ENCODE results near the gene HDAC1. TPM values are rescaled to one million over a fixed set of nuclear protein-coding genes. Genes with fewer than 3 reads are reported as not detected.
A peak's percentile ranks its signal among the peaks of the same experiment; 100 is the strongest.

The HDAC1 gene
- total RNA-seq, 1 experiment from 2014 or later, result 117 TPM

GRCh38 chr1:32331549-32331948 is 39.7 kb downstream of the HDAC1 start:
- no peak for DNase-seq
- H3K27me3 Mint-ChIP-seq (ENCODE audit: insufficient read depth, unreplicated experiment), result no peaks in the 10 kb centered on the region
- intact Hi-C loops (cut with micrococcal nuclease; ENCODE audit: unreplicated experiment), result no loop called here
- no peaks in the 10 kb centered on the region for H3K9me3 ChIP-seq
- H3K36me3 Mint-ChIP-seq (ENCODE audit: insufficient read depth, unreplicated experiment), result peaks cover 82% of the 10 kb centered on the region
- no peak overlapping the region for H3K4me3 Mint-ChIP-seq (ENCODE audit: unreplicated experiment)
- H3K4me1 ChIP-seq, result peaks cover 22% of the 10 kb centered on the region
- no peaks in the 10 kb centered on the region for H3K27me3 ChIP-seq (replicated peaks; ENCODE audit: control insufficient read depth, insufficient read depth, low read length)
- BruUV-seq (replicated peaks), result no TSS peak
- no peak overlapping the region for H3K4me3 ChIP-seq (ENCODE audit: low read depth, low read length)
- ChIA-PET CTCF (no interaction called here), POLR2A (interaction anchor here (1.0 to 1.3 kb wide), 4 partner anchors 10 to 116 kb away, joined by 3 to 6 read pairs (median 4); no protein-coding TSS in a partner anchor)
- peak overlapping the region; percentile 40 for H3K27ac Mint-ChIP-seq (ENCODE audit: unreplicated experiment)
- H3K9me3 Mint-ChIP-seq (ENCODE audit: unreplicated experiment), result no peaks in the 10 kb centered on the region
- no peak for TF ChIP-seq CTCF (IDR thresholded peaks at IDR 0.05; ENCODE audit: insufficient read depth in 1 of 2, low read depth in 1 of 2, low read length in 1 of 2, severe bottlenecking in 1 of 2, unreplicated experiment in 1 of 2)
- H3K4me1 Mint-ChIP-seq (ENCODE audit: low read depth, unreplicated experiment), result peaks cover 21% of the 10 kb centered on the region
- peaks cover 3% of the 10 kb centered on the region; the same call in 1 of the 2 replicates for H3K36me3 ChIP-seq (ENCODE audit: control insufficient read depth, insufficient read depth, low read length)

- Histone ChIP-seq H3K36me3 (ENCODE audit: control insufficient read depth, insufficient read depth, low read length) (peaks cover 2% of the 10 kb centered on the region; the same call in 1 of the 2 replicates), H3K27me3 (replicated peaks; ENCODE audit: control insufficient read depth, insufficient read depth, low read length) (no peaks in the 10 kb centered on the region), H3K4me3 (ENCODE audit: low read depth, low read length) (no peak overlapping the region), H3K9me3 (no peaks in the 10 kb centered on the region), H3K4me1 (peaks cover 22% of the 10 kb centered on the region)
- Mint-ChIP-seq H3K4me1 (ENCODE audit: low read depth, unreplicated experiment) (peaks cover 21% of the 10 kb centered on the region), H3K27ac (ENCODE audit: unreplicated experiment) (peak overlapping the region; percentile 40), H3K36me3 (ENCODE audit: insufficient read depth, unreplicated experiment) (peaks cover 83% of the 10 kb centered on the region), H3K9me3 (ENCODE audit: unreplicated experiment) (no peaks in the 10 kb centered on the region), H3K4me3 (ENCODE audit: unreplicated experiment) (no peak overlapping the region), H3K27me3 (ENCODE audit: insufficient read depth, unreplicated experiment) (no peaks in the 10 kb centered on the region)
- POLR2A ChIA-PET, result interaction anchor here (1.0 to 1.3 kb wide), 3 partner anchors 10 to 117 kb away, joined by 3 to 6 read pairs (median 3); no protein-coding TSS in a partner anchor
- CTCF ChIA-PET, result no interaction called here
- intact Hi-C loops (cut with micrococcal nuclease; ENCODE audit: unreplicated experiment), result no loop called here
- no peak for TF ChIP-seq CTCF (IDR thresholded peaks at IDR 0.05; ENCODE audit: insufficient read depth in 1 of 2, low read depth in 1 of 2, low read length in 1 of 2, severe bottlenecking in 1 of 2, unreplicated experiment in 1 of 2)
- peak in 1 of 2 experiments; percentile 40 for DNase-seq
- no TSS peak for BruUV-seq (replicated peaks)
These were observed 40.6 kb downstream of the HDAC1 start for GRCh38 chr1:32332290-32333079.

- H3K27me3 ChIP-seq (replicated peaks; ENCODE audit: control insufficient read depth, insufficient read depth, low read length), result no peaks in the 10 kb centered on the region
- Mint-ChIP-seq H3K9me3 (ENCODE audit: unreplicated experiment) (no peaks in the 10 kb centered on the region), H3K27ac (ENCODE audit: unreplicated experiment) (no peak overlapping the region), H3K27me3 (ENCODE audit: insufficient read depth, unreplicated experiment) (no peaks in the 10 kb centered on the region), H3K36me3 (ENCODE audit: insufficient read depth, unreplicated experiment) (peaks cover 75% of the 10 kb centered on the region), H3K4me1 (ENCODE audit: low read depth, unreplicated experiment) (peaks cover 21% of the 10 kb centered on the region), H3K4me3 (ENCODE audit: unreplicated experiment) (peak overlapping the region; percentile 83)
- ChIA-PET CTCF (no interaction called here), POLR2A (no interaction called here)
- peaks cover 2% of the 10 kb centered on the region; the same call in 1 of the 2 replicates for H3K36me3 ChIP-seq (ENCODE audit: control insufficient read depth, insufficient read depth, low read length)
- peaks cover 22% of the 10 kb centered on the region for H3K4me1 ChIP-seq
- intact Hi-C loops (cut with micrococcal nuclease; ENCODE audit: unreplicated experiment), result no loop called here
- no peak overlapping the region for H3K4me3 ChIP-seq (ENCODE audit: low read depth, low read length)
- TSS peak; percentile 93 for BruUV-seq (replicated peaks)
- no peak for DNase-seq
- TF ChIP-seq CTCF (IDR thresholded peaks at IDR 0.05; ENCODE audit: insufficient read depth in 1 of 2, low read depth in 1 of 2, low read length in 1 of 2, severe bottlenecking in 1 of 2, unreplicated experiment in 1 of 2), result no peak
- H3K9me3 ChIP-seq, result no peaks in the 10 kb centered on the region
These were observed 41.5 kb downstream of the HDAC1 start for GRCh38 chr1:32333251-32333963.
